PC-3 (cell line): ENCODE results near the gene YWHAG. TPM values are rescaled to one million over a fixed set of nuclear protein-coding genes. Genes with fewer than 3 reads are reported as not detected.
"Not testable (repeated sequence)": the region's sequence is repeated elsewhere in the genome, so short reads cannot be mapped to it uniquely, and the experiment has no call there.

ENCODE experiments used
- ATAC-seq: fragments of 200-7000 bp; cut with Tn5 transposase; 2 replicates; pipeline ENCODE4 v1.9.1; 2020; ENCODE audit warnings: mild to moderate bottlenecking, moderate library complexity
- BruUV-seq: library from RNA; stranded (reverse); fragments of 400-500 nt; replicated peaks from 2 replicates; lab custom pipeline; 2021; lab: Mats Ljungman, UMichigan
- CTCF ChIA-PET: fragments of 300-600 bp; sonication (Branson Sonifier 250); formaldehyde crosslinking; loops from one replicate; lab custom pipeline; 2022; ENCODE audit warnings: antibody characterized with exemption; lab: Charles Lee
- POLR2A ChIA-PET: fragments of 300-600 bp; sonication (Branson Sonifier 250); formaldehyde crosslinking; loops from one replicate; lab custom pipeline; 2022; ENCODE audit warnings: antibody characterized with exemption; ENCODE audit not compliant: unreplicated experiment; lab: Charles Lee
- DNase-seq: peaks from one replicate; pipeline ENCODE4 v3.0.0-alpha.2; 2015
- H2AFZ ChIP-seq: fragments of 300-600 bp; sonication (generic); 2 replicates; pipeline ENCODE4 v1.6.0; 2016; ENCODE audit warnings: antibody characterized with exemption, low read length
- H3F3A ChIP-seq: fragments of 300-600 bp; sonication (generic); one replicate; pipeline ENCODE4 v1.6.0; 2017; ENCODE audit warnings: antibody characterized with exemption, low read length, control low read depth, mild to moderate bottlenecking; ENCODE audit not compliant: unreplicated experiment
- H3K27ac ChIP-seq: fragments of 300-600 bp; sonication (generic); 2 replicates; pipeline ENCODE4 v1.5.1; 2016; ENCODE audit warnings: mild to moderate bottlenecking, low read length
- H3K27me3 ChIP-seq: fragments of 300-600 bp; sonication (generic); 2 replicates; pipeline ENCODE4 v1.6.1; 2016; ENCODE audit warnings: low read length, mixed read lengths
- H3K36me3 ChIP-seq: fragments of 300-600 bp; sonication (generic); 2 replicates; pipeline ENCODE4 v1.6.1; 2016; ENCODE audit warnings: low read depth, mixed run types, low read length, mixed read lengths
- H3K4me1 ChIP-seq: fragments of 300-600 bp; sonication (generic); 2 replicates; pipeline ENCODE4 v1.5.1; 2016; ENCODE audit warnings: low read length; ENCODE audit not compliant: insufficient read depth
- H3K4me2 ChIP-seq: fragments of 300-600 bp; sonication (generic); 2 replicates; pipeline ENCODE4 v1.6.0; 2016; ENCODE audit warnings: low read length
- H3K4me3 ChIP-seq: fragments of 300-600 bp; sonication (generic); 2 replicates; pipeline ENCODE4 v1.5.1; 2016; ENCODE audit warnings: mild to moderate bottlenecking, low read length, mixed read lengths
- H3K79me2 ChIP-seq: fragments of 300-600 bp; sonication (generic); 2 replicates; pipeline ENCODE4 v1.6.1; 2017; ENCODE audit warnings: low read length, mixed read lengths
- H3K9ac ChIP-seq: fragments of 300-600 bp; sonication (generic); 2 replicates; pipeline ENCODE4 v1.6.0; 2016; ENCODE audit warnings: mild to moderate bottlenecking, low read length
- H3K9me2 ChIP-seq: fragments of 300-600 bp; sonication (generic); replicated peaks from 2 replicates; pipeline ENCODE4 v1.6.1; 2016; ENCODE audit warnings: mixed run types, low read length, mixed read lengths
- H3K9me3 ChIP-seq: fragments of 300-600 bp; sonication (generic); 2 replicates; pipeline ENCODE4 v1.6.1; 2016; ENCODE audit warnings: low read length, mixed read lengths
- H4K20me1 ChIP-seq: fragments of 300-600 bp; sonication (generic); 2 replicates; pipeline ENCODE4 v1.6.1; 2016; ENCODE audit warnings: low read length, mixed read lengths
- CTCF ChIP-seq: fragments of 300-600 bp; sonication (generic); conservative IDR thresholded peaks from 2 replicates; pipeline ENCODE4 v1.5.1; 2017; ENCODE audit warnings: antibody characterized with exemption, low read depth, mild to moderate bottlenecking, low read length
- EZH2 ChIP-seq: fragments of 300-600 bp; sonication (generic); IDR thresholded peaks from one replicate; pipeline ENCODE4 v1.6.1; 2017; ENCODE audit warnings: antibody characterized with exemption, mild to moderate bottlenecking, low read length; ENCODE audit not compliant: unreplicated experiment
- EZH2phosphoT487 ChIP-seq: fragments of 300-600 bp; sonication (generic); IDR thresholded peaks from 2 replicates; pipeline ENCODE4 v1.6.1; 2018; ENCODE audit warnings: mild to moderate bottlenecking, antibody characterized with exemption, low read length, borderline replicate concordance
- intact Hi-C: fragments of 100-400 bp; cut with micrococcal nuclease; formaldehyde crosslinking; loops from 2 replicates; pipeline ENCODE4 v1.9.0; 2023
- total RNA-seq: library from RNA; depleted of rRNA; stranded (reverse); fragments of >200 nt; gene quantifications from 2 replicates; pipeline ENCODE4 v1.2.3, GENCODE V29; 2014

Gene YWHAG
- total RNA-seq, 1 experiment from 2014 or later = 42.2 TPM

- Histone ChIP-seq H3K4me2 (peak overlapping the region; percentile 64), H3K27ac (peak overlapping the region; percentile 50), H3K9ac (0 out of 2 replicates have a peak overlapping the region, but pooled peaks have one; percentile 25), H3K9me2 (no peaks in the 10 kb centered on the region), H4K20me1 (no peaks in the 10 kb centered on the region), H3K79me2 (no peaks in the 10 kb centered on the region), H3K27me3 (no peaks in the 10 kb centered on the region), H2AFZ (peak overlapping the region; percentile 92), H3F3A (no peaks in the 10 kb centered on the region), H3K4me1 (peaks cover 23% of the 10 kb centered on the region), H3K9me3 (no peaks in the 10 kb centered on the region), H3K36me3 (no peaks in the 10 kb centered on the region), H3K4me3 (no peak overlapping the region)
- intact Hi-C loops = no loop called here
- ATAC-seq = no peak
- CTCF ChIA-PET = interaction anchor here (0.6 kb wide), 1 partner anchor 33 kb away, joined by 4 read pairs; no protein-coding TSS in a partner anchor
- no peak for TF ChIP-seq EZH2
- no peak for TF ChIP-seq CTCF
- TF ChIP-seq EZH2phosphoT487 = no peak
- POLR2A ChIA-PET = interaction anchor here (0.6 kb wide), 1 partner anchor 1078 kb away, joined by 20 read pairs; no protein-coding TSS in a partner anchor
- BruUV-seq = no TSS peak
- DNase-seq = peak; percentile 34
Measured at GRCh38 chr7:76364198-76364584, 5.4 kb upstream of the YWHAG start.

- H3K79me2 ChIP-seq, CTCF ChIA-PET, DNase-seq, POLR2A ChIA-PET, ATAC-seq, H3K9me3 ChIP-seq, H3F3A ChIP-seq, BruUV-seq, H3K36me3 ChIP-seq, intact Hi-C loops, H3K4me3 ChIP-seq, H3K9me2 ChIP-seq, H4K20me1 ChIP-seq, H3K27me3 ChIP-seq, H3K9ac ChIP-seq: not testable (repeated sequence)
- Histone ChIP-seq H2AFZ (peak overlapping the region; percentile 92; the same call in 1 of the 2 replicates), H3K27ac (peak overlapping the region; percentile 50; the same call in 1 of the 2 replicates), H3K4me2 (peak overlapping the region; percentile 64; the same call in 1 of the 2 replicates), H3K4me1 (peaks cover 23% of the 10 kb centered on the region)
Measured at GRCh38 chr7:76363754-76364153, 5.0 kb upstream of the YWHAG start.

GRCh38 chr7:76359978-76360638 lies 1.3 kb upstream of the YWHAG start:
- Histone ChIP-seq H4K20me1 (peaks cover 35% of the 10 kb centered on the region), H3K79me2 (peaks cover 37% of the 10 kb centered on the region), H3K36me3 (peaks cover 24% of the 10 kb centered on the region), H3K4me2 (peak overlapping the region; percentile 86), H3K4me1 (peaks cover 38% of the 10 kb centered on the region), H3K9ac (peak overlapping the region; percentile 95; the same call in 1 of the 2 replicates), H3K27ac (peak overlapping the region; percentile 55), H3K9me2 (no peaks in the 10 kb centered on the region), H3K4me3 (peak overlapping the region; percentile 95; the same call in 1 of the 2 replicates), H3K27me3 (no peaks in the 10 kb centered on the region), H2AFZ (peak overlapping the region; percentile 83), H3K9me3 (no peaks in the 10 kb centered on the region), H3F3A (no peaks in the 10 kb centered on the region)
- ChIA-PET CTCF (interaction anchor here (0.6 kb wide), 1 partner anchor 42 kb away, joined by 3 read pairs; no protein-coding TSS in a partner anchor), POLR2A (interaction anchor here (0.8 kb wide), 1 partner anchor 18 kb away, joined by 4 read pairs; no protein-coding TSS in a partner anchor)
- BruUV-seq = no TSS peak
- intact Hi-C loops = loop anchor here (1.0 to 2.0 kb wide), 4 partner anchors 19 to 69 kb away; no protein-coding TSS in a partner anchor
- peak; percentile 41 for DNase-seq
- TF ChIP-seq EZH2phosphoT487 = no peak
- TF ChIP-seq CTCF = no peak
- no peak for ATAC-seq
